CD14-positive monocyte (primary cell): ENCODE data around the gene MTUS2. TPM values are rescaled to one million over a fixed set of nuclear protein-coding genes. Genes with fewer than 3 reads are reported as not detected.

Experiments
- DNase-seq, 3 donors: peaks; one replicate each; pipeline ENCODE4 v3.0.0-alpha.2; 2011 to 2022
- H2AFZ ChIP-seq: 2 replicates; pipeline ENCODE4 v1.6.0; 2012; ENCODE audit warnings: mild to moderate bottlenecking, low read depth, low read length, inconsistent platforms; ENCODE audit not compliant: insufficient read depth, poor library complexity, severe bottlenecking
- H3K27ac ChIP-seq, 2 donors: 1 replicate in 1 of 2; 2 replicates in 1 of 2; pipeline ENCODE4 v1.5.1; 2012 to 2013; ENCODE audit warnings: low read length in 2 of 2, control low read depth in 1 of 2, inconsistent platforms in 1 of 2, low read depth in 1 of 2, mild to moderate bottlenecking in 1 of 2
- H3K27me3 ChIP-seq, 2 donors: one replicate each; pipeline versions ENCODE4 v1.6.0 to v1.6.1; 2011 to 2013; ENCODE audit warnings: low read length in 2 of 2; ENCODE audit not compliant: control insufficient read depth in 2 of 2, insufficient read depth in 2 of 2
- H3K36me3 ChIP-seq, 2 donors: replicated peaks in 1 of 2; 1 replicate in 1 of 2; 2 replicates in 1 of 2; pipeline versions ENCODE4 v1.5.1 to v1.6.1; 2012 to 2013; ENCODE audit warnings: low read length in 2 of 2, control low read depth in 1 of 2, inconsistent platforms in 1 of 2, mild to moderate bottlenecking in 1 of 2; ENCODE audit not compliant: insufficient read depth in 2 of 2, control insufficient read depth in 1 of 2
- H3K4me1 ChIP-seq, 2 donors: 1 replicate in 1 of 2; 2 replicates in 1 of 2; pipeline versions ENCODE4 v1.5.1 to v1.6.1; 2012 to 2013; ENCODE audit warnings: low read length in 2 of 2, control low read depth in 1 of 2, inconsistent platforms in 1 of 2, mild to moderate bottlenecking in 1 of 2, moderate library complexity in 1 of 2; ENCODE audit not compliant: insufficient read depth in 2 of 2, control insufficient read depth in 1 of 2
- H3K4me2 ChIP-seq: replicated peaks from 2 replicates; pipeline ENCODE3; 2012; ENCODE audit warnings: low read length, moderate library complexity, mild to moderate bottlenecking; ENCODE audit not compliant: poor library complexity, severe bottlenecking; ENCODE audit errors: extremely low read depth
- H3K4me3 ChIP-seq, 3 experiments: fragments of 200-600 bp in 1 of 3; sonication (generic) in 1 of 3; replicated peaks in 1 of 3; 1 replicate in 2 of 3; 2 replicates in 1 of 3; pipeline ENCODE4 v1.5.1; 2011 to 2013; ENCODE audit warnings: low read length in 3 of 3, mild to moderate bottlenecking in 3 of 3, control low read depth in 2 of 3, low read depth in 2 of 3, inconsistent platforms in 1 of 3, moderate library complexity in 1 of 3
- H3K79me2 ChIP-seq: 2 replicates; pipeline ENCODE4 v1.6.0; 2012; ENCODE audit warnings: mild to moderate bottlenecking, control low read depth, inconsistent platforms, low read length, moderate library complexity; ENCODE audit not compliant: insufficient read depth
- H3K9ac ChIP-seq: 2 replicates; pipeline ENCODE4 v1.6.0; 2017; ENCODE audit warnings: low read length, mild to moderate bottlenecking; ENCODE audit not compliant: insufficient read depth, poor library complexity, severe bottlenecking
- H3K9me3 ChIP-seq, 2 donors: replicated peaks in 1 of 2; 1 replicate in 1 of 2; 2 replicates in 1 of 2; pipeline versions ENCODE4 v1.5.1 to v1.6.1; 2012 to 2013; ENCODE audit warnings: low read length in 2 of 2, control low read depth in 1 of 2; ENCODE audit not compliant: control insufficient read depth in 1 of 2, insufficient read depth in 1 of 2
- H4K20me1 ChIP-seq: 2 replicates; pipeline ENCODE4 v1.6.0; 2012; ENCODE audit warnings: mild to moderate bottlenecking, low read length, control low read depth, moderate library complexity; ENCODE audit not compliant: insufficient read depth
- H3K27ac Mint-ChIP-seq, 7 donors: one replicate each; pipeline ENCODE4 v1.8.0; 2020; ENCODE audit warnings: mild to moderate bottlenecking in 7 of 7, mixed read lengths in 7 of 7, moderate library complexity in 6 of 7, inconsistent platforms in 2 of 7
- H3K27me3 Mint-ChIP-seq, 3 donors: one replicate each; pipeline ENCODE4 v1.8.0; 2021 to 2022; ENCODE audit warnings: low read depth in 3 of 3, mild to moderate bottlenecking in 3 of 3, mixed read lengths in 3 of 3, moderate library complexity in 3 of 3, inconsistent platforms in 1 of 3
- H3K36me3 Mint-ChIP-seq, 2 donors: one replicate each; pipeline ENCODE4 v1.8.0; 2020; ENCODE audit warnings: mixed read lengths in 2 of 2, inconsistent platforms in 1 of 2, mild to moderate bottlenecking in 1 of 2
- H3K4me1 Mint-ChIP-seq: one replicate; pipeline ENCODE4 v1.8.0; 2020; ENCODE audit warnings: mild to moderate bottlenecking, mixed read lengths
- H3K4me3 Mint-ChIP-seq, 2 donors: one replicate each; pipeline ENCODE4 v1.8.0; 2020; ENCODE audit warnings: mild to moderate bottlenecking in 2 of 2, mixed read lengths in 2 of 2, moderate library complexity in 1 of 2
- H3K9me3 Mint-ChIP-seq, 7 donors: one replicate each; pipeline ENCODE4 v1.8.0; 2020 to 2022; ENCODE audit warnings: mixed read lengths in 7 of 7, mild to moderate bottlenecking in 6 of 7, moderate library complexity in 6 of 7, inconsistent platforms in 2 of 7
- CTCF ChIP-seq: fragments of 200-600 bp; IDR thresholded peaks from one replicate; pipeline ENCODE4 v1.8.0; 2022; ENCODE audit warnings: antibody characterized with exemption, mild to moderate bottlenecking
- WGBS: methylation state at CpG from one replicate; pipeline ENCODE4 v1.1.5; 2013; ENCODE audit warnings: missing lambda C conversion rate; ENCODE audit not compliant: insufficient coverage; 5-methylcytosine and 5-hydroxymethylcytosine counted together
- intact Hi-C, 2 donors: fragments of 100-400 bp; cut with micrococcal nuclease; formaldehyde crosslinking; loops; one replicate each; pipeline versions ENCODE4 v1.15.0 to v1.15.1; 2023
- polyA plus RNA-seq, 3 donors: library from polyadenylated mRNA; depleted of rRNA in 1 of 3; unstranded in 2 of 3; stranded (reverse) in 1 of 3; fragments of 300-500 nt in 2 of 3; fragments of >200 nt in 1 of 3; fragmentation: Illumina TruSeq in 2 of 3; gene quantifications; 1 replicate in 2 of 3; 2 replicates in 1 of 3; pipeline ENCODE4 v1.2.3, GENCODE V29; 2012 to 2021

Gene MTUS2
- polyA plus RNA-seq, 3 donors: 0.04 TPM; not detected in 2

GRCh38 chr13:29464105-29464679, 644.1 kb downstream of the MTUS2 start:
- H3K9ac ChIP-seq: no peak overlapping the region
- no peaks in the 10 kb centered on the region for H3K9me3 ChIP-seq
- H3K36me3 ChIP-seq: no peaks in the 10 kb centered on the region
- H3K27ac ChIP-seq: no peak overlapping the region
- 91% methylated on average over 4 of the region's 4 CpGs for WGBS
- H3K4me2 ChIP-seq: no peak overlapping the region
- DNase-seq: no peak
- Mint-ChIP-seq H3K36me3 (no peaks in the 10 kb centered on the region), H3K9me3 (peaks cover 0 to 5% (median 1%) of the 10 kb centered on the region in 7 donors), H3K27me3 (peaks cover 0 to 2% (median 0%) of the 10 kb centered on the region in 3 donors), H3K4me3 (no peak overlapping the region), H3K27ac (no peak overlapping the region), H3K4me1 (peaks cover 5% of the 10 kb centered on the region)
- no peak overlapping the region for H2AFZ ChIP-seq
- no peaks in the 10 kb centered on the region for H3K79me2 ChIP-seq
- no peaks in the 10 kb centered on the region for H4K20me1 ChIP-seq
- intact Hi-C loops: no loop called here
- TF ChIP-seq CTCF: no peak
- no peaks in the 10 kb centered on the region for H3K27me3 ChIP-seq
- H3K4me3 ChIP-seq: no peak overlapping the region
- peaks cover 4 to 11% of the 10 kb centered on the region in 2 donors for H3K4me1 ChIP-seq

GRCh38 chr13:29465741-29466293, 645.7 kb downstream of the MTUS2 start:
- no peak overlapping the region for H3K4me2 ChIP-seq
- intact Hi-C loops: no loop called here

More at GRCh38 chr13:29465741-29466293, 645.7 kb downstream of the MTUS2 start:
- Histone ChIP-seq H3K9ac (no peak overlapping the region), H3K27ac (no peak overlapping the region), H3K36me3 (no peaks in the 10 kb centered on the region), H3K4me3 (no peak overlapping the region), H3K27me3 (no peaks in the 10 kb centered on the region), H2AFZ (no peak overlapping the region), H4K20me1 (no peaks in the 10 kb centered on the region), H3K79me2 (no peaks in the 10 kb centered on the region), H3K4me1 (peaks cover 4 to 11% of the 10 kb centered on the region in 2 donors), H3K9me3 (no peaks in the 10 kb centered on the region)
- no peak overlapping the region for H3K4me3 Mint-ChIP-seq
- WGBS: 86% methylated on average over 6 of the region's 6 CpGs
- H3K27ac Mint-ChIP-seq: no peak overlapping the region
- no peaks in the 10 kb centered on the region for H3K36me3 Mint-ChIP-seq
- DNase-seq: no peak
- H3K9me3 Mint-ChIP-seq: peaks cover 0 to 3% (median 0%) of the 10 kb centered on the region in 7 donors
- peaks cover 5% of the 10 kb centered on the region for H3K4me1 Mint-ChIP-seq
- no peak for TF ChIP-seq CTCF
- H3K27me3 Mint-ChIP-seq: peaks cover 0 to 2% (median 0%) of the 10 kb centered on the region in 3 donors
